Naive thymus-derived CD4-positive, alpha-beta T cell (primary cell): Measurements from ENCODE around the gene NDOR1. TPM values are rescaled to one million over a fixed set of nuclear protein-coding genes. Genes with fewer than 3 reads are reported as not detected.

Experiments used
- ATAC-seq: fragments of 150-1000 bp; cut with Tn5 transposase; 2 replicates; pipeline ENCODE4 v1.10.0; 2021; ENCODE audit warnings: mild to moderate bottlenecking, moderate library complexity
- CTCF ChIA-PET: fragments of 350-600 bp; sonication (Branson Sonifier 250); formaldehyde crosslinking; loops from one replicate; lab custom pipeline; 2021; ENCODE audit warnings: antibody characterized with exemption; lab: Charles Lee
- POLR2A ChIA-PET: fragments of 350-600 bp; sonication (Branson Sonifier 250); formaldehyde crosslinking; loops from one replicate; lab custom pipeline; 2021; ENCODE audit warnings: antibody characterized with exemption, inconsistent platforms; lab: Charles Lee
- DNase-seq, 9 donors: peaks; one replicate each; pipeline versions ENCODE4 v3.0.0 to v3.0.0-alpha.2; 2020 to 2022; ENCODE audit warnings: mixed read lengths in 1 of 9
- H3K27ac ChIP-seq: one replicate; pipeline ENCODE4 v1.7.0; 2013; ENCODE audit warnings: mild to moderate bottlenecking, low read depth, low read length, moderate library complexity
- H3K27me3 ChIP-seq, 2 donors: one replicate each; pipeline ENCODE4 v1.7.0; 2013; ENCODE audit warnings: low read length in 2 of 2, mild to moderate bottlenecking in 2 of 2, moderate library complexity in 2 of 2; ENCODE audit not compliant: control insufficient read depth in 2 of 2, insufficient read depth in 2 of 2
- H3K36me3 ChIP-seq, 3 experiments: 1 replicate in 2 of 3; 2 replicates in 1 of 3; pipeline ENCODE4 v1.7.0; 2013; ENCODE audit warnings: low read length in 3 of 3, mild to moderate bottlenecking in 3 of 3, moderate library complexity in 1 of 3; ENCODE audit not compliant: insufficient read depth in 3 of 3, control insufficient read depth in 2 of 3
- H3K4me1 ChIP-seq, 2 donors: one replicate each; pipeline ENCODE4 v1.7.0; 2013; ENCODE audit warnings: low read length in 2 of 2, mild to moderate bottlenecking in 2 of 2, moderate library complexity in 1 of 2; ENCODE audit not compliant: control insufficient read depth in 2 of 2, insufficient read depth in 2 of 2
- H3K4me3 ChIP-seq: 2 replicates; pipeline ENCODE4 v1.7.0; 2013; ENCODE audit warnings: mild to moderate bottlenecking, low read length
- H3K9me3 ChIP-seq, 3 experiments: 1 replicate in 2 of 3; 2 replicates in 1 of 3; pipeline ENCODE4 v1.7.0; 2013; ENCODE audit warnings: low read length in 3 of 3; ENCODE audit not compliant: control insufficient read depth in 2 of 3
- H3K27ac Mint-ChIP-seq, 9 donors: one replicate each; pipeline ENCODE4 v1.8.0; 2020 to 2022; ENCODE audit warnings: mixed read lengths in 9 of 9, mild to moderate bottlenecking in 8 of 9, moderate library complexity in 5 of 9, inconsistent platforms in 2 of 9
- H3K27me3 Mint-ChIP-seq, 5 donors: one replicate each; pipeline ENCODE4 v1.8.0; 2021 to 2022; ENCODE audit warnings: mixed read lengths in 5 of 5, mild to moderate bottlenecking in 1 of 5
- H3K36me3 Mint-ChIP-seq, 5 donors: one replicate each; pipeline ENCODE4 v1.8.0; 2020 to 2022; ENCODE audit warnings: mixed read lengths in 5 of 5, mild to moderate bottlenecking in 3 of 5, inconsistent platforms in 1 of 5
- H3K4me1 Mint-ChIP-seq, 7 donors: one replicate each; pipeline ENCODE4 v1.8.0; 2020 to 2022; ENCODE audit warnings: mixed read lengths in 7 of 7, mild to moderate bottlenecking in 3 of 7, inconsistent platforms in 1 of 7
- H3K4me3 Mint-ChIP-seq, 10 donors: one replicate each; pipeline ENCODE4 v1.8.0; 2020 to 2022; ENCODE audit warnings: mild to moderate bottlenecking in 10 of 10, mixed read lengths in 10 of 10, moderate library complexity in 6 of 10, inconsistent platforms in 2 of 10
- H3K9me3 Mint-ChIP-seq, 11 donors: one replicate each; pipeline ENCODE4 v1.8.0; 2020 to 2022; ENCODE audit warnings: mixed read lengths in 11 of 11, mild to moderate bottlenecking in 4 of 11, inconsistent platforms in 1 of 11, moderate library complexity in 1 of 11
- intact Hi-C, 2 donors: fragments of 100-400 bp; cut with micrococcal nuclease; formaldehyde crosslinking; loops; one replicate each; pipeline ENCODE4 v1.15.1; 2023
- polyA plus RNA-seq, 2 donors: library from polyadenylated mRNA; unstranded; fragments of 300-500 nt; fragmentation: Illumina TruSeq; gene quantifications; one replicate each; pipeline ENCODE4 v1.2.3, GENCODE V29; 2021
- total RNA-seq, 6 experiments: library from RNA in 5 of 6; stranded (reverse) in 5 of 6; gene quantifications; 1 replicate in 5 of 6; 2 replicates in 1 of 6; pipeline ENCODE4 v1.2.3 and lab custom pipeline; 2021 to 2026

The NDOR1 gene
- total and polyA plus RNA-seq, 7 experiments from 2014 or later, result 4.5 to 42.0 (median 33.0) TPM

GRCh38 chr9:137213160-137214060 is 7.9 kb downstream of the NDOR1 start:
- ATAC-seq (no peak), DNase-seq (no peak)
- Mint-ChIP-seq H3K4me3 (no peak overlapping the region), H3K27me3 (no peaks in the 10 kb centered on the region), H3K9me3 (no peaks in the 10 kb centered on the region), H3K36me3 (peaks cover 0 to 4% (median 0%) of the 10 kb centered on the region in 5 donors), H3K4me1 (peaks cover 0 to 7% (median under 1%) of the 10 kb centered on the region in 7 donors), H3K27ac (peak overlapping the region in 1 of 9 donors; percentile 38)
- H3K27me3 ChIP-seq, result no peaks in the 10 kb centered on the region
- no peaks in the 10 kb centered on the region for H3K9me3 ChIP-seq
- intact Hi-C loops, result no loop called here
- peaks cover 0 to 39% (median 0%) of the 10 kb centered on the region in 3 experiments for H3K36me3 ChIP-seq
- no peaks in the 10 kb centered on the region for H3K4me1 ChIP-seq
- no peak overlapping the region for H3K27ac ChIP-seq
- ChIA-PET POLR2A (interaction anchor here (1.3 to 1.4 kb wide), 2 partner anchors 23 to 24 kb away, joined by 3 read pairs; partner anchors contain the start of gene SSNA1), CTCF (no interaction called here)
- no peak overlapping the region for H3K4me3 ChIP-seq

DNA sequence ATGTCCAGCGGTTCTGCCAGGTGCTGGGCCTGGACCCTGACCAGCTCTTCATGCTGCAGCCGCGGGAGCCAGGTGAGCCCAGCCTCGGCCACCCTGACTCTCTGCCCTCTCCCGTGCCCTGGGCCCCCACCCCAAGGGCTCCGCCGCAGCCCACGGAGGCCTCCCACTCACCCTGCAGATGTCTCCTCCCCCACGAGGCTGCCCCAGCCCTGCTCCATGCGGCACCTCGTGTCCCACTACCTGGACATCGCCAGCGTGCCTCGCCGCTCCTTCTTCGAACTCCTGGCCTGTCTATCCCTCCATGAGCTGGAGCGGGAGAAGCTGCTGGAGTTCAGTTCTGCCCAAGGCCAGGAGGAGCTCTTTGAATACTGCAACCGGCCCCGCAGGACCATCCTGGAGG is 9.1 kb downstream of the NDOR1 start:
- Histone ChIP-seq H3K4me3 (no peak overlapping the region), H3K9me3 (no peaks in the 10 kb centered on the region), H3K36me3 (peaks cover 0 to 34% (median 0%) of the 10 kb centered on the region in 3 experiments), H3K27me3 (no peaks in the 10 kb centered on the region), H3K4me1 (no peaks in the 10 kb centered on the region), H3K27ac (no peak overlapping the region)
- ChIA-PET CTCF (interaction anchor here (1.0 kb wide), 1 partner anchor 90 kb away, joined by 3 read pairs; no protein-coding TSS in a partner anchor), POLR2A (interaction anchor here (0.5 to 1.4 kb wide), 3 partner anchors 22 to 84 kb away, joined by 3 to 4 read pairs (median 3); partner anchors contain the start of gene SSNA1)
- H3K27me3 Mint-ChIP-seq, result no peaks in the 10 kb centered on the region
- ATAC-seq, result no peak
- H3K4me1 Mint-ChIP-seq, result peaks cover 0 to 7% (median 0%) of the 10 kb centered on the region in 7 donors
- intact Hi-C loops, result no loop called here
- no peak for DNase-seq
- no peak overlapping the region for H3K4me3 Mint-ChIP-seq
- H3K27ac Mint-ChIP-seq, result peak overlapping the region in 1 of 9 donors; percentile 43
- peaks cover 0 to 4% (median 0%) of the 10 kb centered on the region in 5 donors for H3K36me3 Mint-ChIP-seq
- no peaks in the 10 kb centered on the region for H3K9me3 Mint-ChIP-seq

GRCh38 chr9:137215196-137215986 is 9.9 kb downstream of the NDOR1 start:
- ATAC-seq, result no peak
- Histone ChIP-seq H3K9me3 (no peaks in the 10 kb centered on the region), H3K27me3 (no peaks in the 10 kb centered on the region), H3K27ac (no peak overlapping the region), H3K36me3 (peaks cover 0 to 28% (median 0%) of the 10 kb centered on the region in 3 experiments), H3K4me1 (no peaks in the 10 kb centered on the region), H3K4me3 (no peak overlapping the region)
- peaks cover 0 to 7% (median 0%) of the 10 kb centered on the region in 7 donors for H3K4me1 Mint-ChIP-seq
- H3K27ac Mint-ChIP-seq, result no peak overlapping the region
- intact Hi-C loops, result no loop called here
- ChIA-PET CTCF (interaction anchor here (0.9 kb wide), 1 partner anchor 13 kb away, joined by 6 read pairs; no protein-coding TSS in a partner anchor), POLR2A (interaction anchor here (0.5 to 0.6 kb wide), 2 partner anchors 23 to 84 kb away, joined by 3 to 4 read pairs; no protein-coding TSS in a partner anchor)
- no peak overlapping the region for H3K4me3 Mint-ChIP-seq
- H3K36me3 Mint-ChIP-seq, result peaks cover 0 to 2% (median 0%) of the 10 kb centered on the region in 5 donors
- no peaks in the 10 kb centered on the region for H3K9me3 Mint-ChIP-seq
- no peaks in the 10 kb centered on the region for H3K27me3 Mint-ChIP-seq
- DNase-seq, result no peak

DNA sequence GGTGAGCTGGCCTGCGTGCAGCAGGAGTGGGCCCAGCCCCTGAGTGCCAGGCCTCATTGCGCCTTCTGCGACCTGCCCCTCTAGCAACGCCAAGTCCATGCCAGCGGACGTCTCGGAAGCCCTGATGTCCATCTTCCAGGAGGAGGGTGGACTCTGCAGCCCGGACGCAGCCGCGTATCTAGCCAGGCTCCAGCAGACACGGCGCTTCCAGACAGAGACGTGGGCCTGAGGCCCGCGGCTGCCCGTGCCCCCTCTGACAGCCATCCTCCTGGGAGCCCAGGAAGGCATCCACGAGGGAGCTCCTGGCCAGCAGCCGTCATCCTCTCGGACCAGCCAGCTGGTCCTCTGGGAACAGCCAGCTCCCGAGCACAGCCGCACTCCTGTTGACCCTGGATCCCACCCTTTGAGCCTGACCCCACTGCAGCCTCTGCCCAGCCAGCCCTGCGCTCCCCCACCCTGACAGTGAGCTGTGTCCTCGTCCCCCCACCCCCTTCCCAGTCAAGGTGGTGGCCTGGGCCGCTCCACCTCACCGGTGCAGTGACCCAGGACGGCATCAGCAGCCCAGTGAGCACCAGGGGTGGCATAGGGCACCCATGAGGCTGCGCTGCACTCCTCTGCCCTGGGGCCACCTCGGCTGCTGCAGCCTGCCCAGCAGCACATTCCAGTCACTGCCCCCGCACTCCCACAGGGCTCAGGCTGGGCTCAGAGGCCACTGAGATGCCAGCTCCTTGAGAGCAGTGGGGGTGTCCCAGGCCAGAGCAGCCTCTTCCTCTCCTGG is 10.9 kb downstream of the NDOR1 start:
- Mint-ChIP-seq H3K4me3 (no peak overlapping the region), H3K27ac (no peak overlapping the region), H3K36me3 (peaks cover 0 to 2% (median 0%) of the 10 kb centered on the region in 5 donors), H3K4me1 (peaks cover 0 to 4% (median 0%) of the 10 kb centered on the region in 7 donors), H3K9me3 (no peaks in the 10 kb centered on the region), H3K27me3 (no peaks in the 10 kb centered on the region)
- POLR2A ChIA-PET, result no interaction called here
- intact Hi-C loops, result no loop called here
- H3K4me1 ChIP-seq, result no peaks in the 10 kb centered on the region
- peaks cover 0 to 28% (median 0%) of the 10 kb centered on the region in 3 experiments for H3K36me3 ChIP-seq
- H3K9me3 ChIP-seq, result no peaks in the 10 kb centered on the region
- H3K27ac ChIP-seq, result no peak overlapping the region
- ATAC-seq (no peak), DNase-seq (no peak)
- H3K27me3 ChIP-seq, result no peaks in the 10 kb centered on the region
- H3K4me3 ChIP-seq, result no peak overlapping the region
- CTCF ChIA-PET, result interaction anchor here (0.9 kb wide), 1 partner anchor 14 kb away, joined by 6 read pairs; no protein-coding TSS in a partner anchor

- intact Hi-C loops, result no loop called here
- H3K36me3 Mint-ChIP-seq, result peaks cover 0 to 2% (median 0%) of the 10 kb centered on the region in 5 donors
- POLR2A ChIA-PET, result interaction anchor here (1.3 kb wide), 1 partner anchor 25 kb away, joined by 3 read pairs; no protein-coding TSS in a partner anchor
Measured at GRCh38 chr9:137217276-137218211, 12.0 kb downstream of the NDOR1 start.

More at GRCh38 chr9:137217276-137218211, 12.0 kb downstream of the NDOR1 start:
- H3K4me1 Mint-ChIP-seq, result peaks cover 0 to 4% (median 0%) of the 10 kb centered on the region in 7 donors
- H3K9me3 Mint-ChIP-seq, result no peaks in the 10 kb centered on the region
- no peaks in the 10 kb centered on the region for H3K27me3 Mint-ChIP-seq
- Histone ChIP-seq H3K9me3 (no peaks in the 10 kb centered on the region), H3K27me3 (no peaks in the 10 kb centered on the region), H3K4me3 (no peak overlapping the region), H3K36me3 (peaks cover 0 to 28% (median 0%) of the 10 kb centered on the region in 3 experiments), H3K4me1 (no peaks in the 10 kb centered on the region), H3K27ac (no peak overlapping the region)
- peak overlapping the region in 3 of 10 donors; percentile 14 to 40 (median 23) for H3K4me3 Mint-ChIP-seq
- ATAC-seq, result peak; percentile 15
- CTCF ChIA-PET, result no interaction called here
- no peak overlapping the region for H3K27ac Mint-ChIP-seq
- DNase-seq, result no peak
